Astrocyte (in vitro differentiated cells and primary cell): ENCODE data around the gene OPCML. TPM values are rescaled to one million over a fixed set of nuclear protein-coding genes. Genes with fewer than 3 reads are reported as not detected.

ENCODE experiments used
- DNase-seq: peaks from one replicate; pipeline ENCODE4 v3.0.0-alpha.2; 2010; ENCODE audit warnings: low read depth
- FAIRE-seq: peaks from 2 replicates; lab custom pipeline; 2011; peaks lifted over from hg19 to GRCh38; lab: Jason Lieb, UNC
- H2AFZ ChIP-seq: 2 replicates; pipeline ENCODE4 v1.6.0; 2012; ENCODE audit warnings: low read depth, low read length, inconsistent platforms
- H3K27ac ChIP-seq: 2 replicates; pipeline ENCODE4 v1.5.1; 2011; ENCODE audit warnings: low read depth, low read length, inconsistent platforms
- H3K27me3 ChIP-seq: 2 replicates; pipeline ENCODE4 v1.6.0; 2011; ENCODE audit warnings: low read length, inconsistent platforms; ENCODE audit not compliant: insufficient read depth
- H3K36me3 ChIP-seq: 2 replicates; pipeline ENCODE4 v1.5.1; 2011; ENCODE audit warnings: low read length, inconsistent platforms; ENCODE audit not compliant: insufficient read depth
- H3K4me1 ChIP-seq: 2 replicates; pipeline ENCODE4 v1.5.1; 2011; ENCODE audit warnings: low read length, inconsistent platforms; ENCODE audit not compliant: insufficient read depth
- H3K4me2 ChIP-seq: 2 replicates; pipeline ENCODE4 v1.6.0; 2012; ENCODE audit warnings: low read length, inconsistent platforms
- H3K4me3 ChIP-seq: 2 replicates; pipeline ENCODE4 v1.5.1; 2011; ENCODE audit warnings: low read depth, mild to moderate bottlenecking, low read length, inconsistent platforms; ENCODE audit not compliant: insufficient read depth
- H3K79me2 ChIP-seq: 2 replicates; pipeline ENCODE4 v1.6.0; 2012; ENCODE audit warnings: mild to moderate bottlenecking, low read length, inconsistent platforms; ENCODE audit not compliant: insufficient read depth
- H3K9ac ChIP-seq: 2 replicates; pipeline ENCODE4 v1.6.0; 2012; ENCODE audit warnings: mild to moderate bottlenecking, low read length, inconsistent platforms
- H3K9me3 ChIP-seq: 2 replicates; pipeline ENCODE4 v1.5.1; 2012; ENCODE audit warnings: low read depth, mild to moderate bottlenecking, low read length, inconsistent platforms; ENCODE audit not compliant: insufficient read depth
- H4K20me1 ChIP-seq: 2 replicates; pipeline ENCODE4 v1.6.0; 2012; ENCODE audit warnings: low read length, inconsistent platforms; ENCODE audit not compliant: insufficient read depth
- H3K27ac Mint-ChIP-seq: one replicate; pipeline ENCODE4 v1.8.0; 2021; ENCODE audit warnings: mild to moderate bottlenecking, mixed read lengths; ENCODE audit not compliant: unreplicated experiment
- H3K27me3 Mint-ChIP-seq: one replicate; pipeline ENCODE4 v1.8.0; 2021; ENCODE audit warnings: low read depth, mixed read lengths; ENCODE audit not compliant: unreplicated experiment
- H3K36me3 Mint-ChIP-seq: one replicate; pipeline ENCODE4 v1.8.0; 2021; ENCODE audit warnings: low read depth, mixed read lengths; ENCODE audit not compliant: unreplicated experiment
- H3K4me1 Mint-ChIP-seq: one replicate; pipeline ENCODE4 v1.8.0; 2021; ENCODE audit warnings: low read depth, mixed read lengths; ENCODE audit not compliant: unreplicated experiment
- H3K4me3 Mint-ChIP-seq: one replicate; pipeline ENCODE4 v1.8.0; 2021; ENCODE audit warnings: mild to moderate bottlenecking, moderate library complexity, mixed read lengths; ENCODE audit not compliant: unreplicated experiment
- H3K9me3 Mint-ChIP-seq: one replicate; pipeline ENCODE4 v1.8.0; 2021; ENCODE audit warnings: mild to moderate bottlenecking, mixed read lengths; ENCODE audit not compliant: unreplicated experiment
- CTCF ChIP-seq: IDR thresholded peaks from 2 replicates; pipeline ENCODE4 v1.5.1; 2011; ENCODE audit warnings: low read depth, mild to moderate bottlenecking, inconsistent platforms, low read length, moderate library complexity; ENCODE audit not compliant: insufficient read depth
- EZH2 ChIP-seq: IDR thresholded peaks from 2 replicates; pipeline ENCODE4 v1.6.1; 2012; ENCODE audit warnings: mild to moderate bottlenecking, low read length, inconsistent platforms; ENCODE audit not compliant: insufficient read depth
- total RNA-seq: library from RNA; stranded (reverse); gene quantifications from 2 replicates; pipeline ENCODE4 v1.2.1, GENCODE V29; 2021

Gene OPCML
- total RNA-seq, 1 donor from 2014 or later = 7.9 TPM

GRCh38 chr11:132456751-132457328 is 1075.5 kb downstream of the OPCML start:
- no peak for TF ChIP-seq CTCF
- TF ChIP-seq EZH2 = no peak
- H3K4me1 Mint-ChIP-seq = peaks cover 21% of the 10 kb centered on the region
- peaks cover 13% of the 10 kb centered on the region for H3K9me3 Mint-ChIP-seq
- H3K4me3 ChIP-seq = no peak overlapping the region
- DNase-seq = no peak
- peaks cover 6% of the 10 kb centered on the region for H3K36me3 Mint-ChIP-seq
- H3K79me2 ChIP-seq = no peaks in the 10 kb centered on the region
- H3K4me2 ChIP-seq = no peak overlapping the region
- no peak for FAIRE-seq
- H4K20me1 ChIP-seq = no peaks in the 10 kb centered on the region
- H3K4me1 ChIP-seq = peaks cover 13% of the 10 kb centered on the region
- H3K27ac Mint-ChIP-seq = no peak overlapping the region
- no peak overlapping the region for H3K9ac ChIP-seq
- H2AFZ ChIP-seq = no peak overlapping the region
- H3K36me3 ChIP-seq = no peaks in the 10 kb centered on the region
- peaks cover 3% of the 10 kb centered on the region for H3K27me3 ChIP-seq
- no peak overlapping the region for H3K4me3 Mint-ChIP-seq
- no peaks in the 10 kb centered on the region for H3K9me3 ChIP-seq
- no peaks in the 10 kb centered on the region for H3K27me3 Mint-ChIP-seq
- H3K27ac ChIP-seq = no peak overlapping the region

- Histone ChIP-seq H3K9me3 (no peaks in the 10 kb centered on the region), H3K27me3 (peaks cover 3% of the 10 kb centered on the region), H4K20me1 (no peaks in the 10 kb centered on the region), H3K4me1 (peaks cover 13% of the 10 kb centered on the region), H2AFZ (no peak overlapping the region), H3K27ac (no peak overlapping the region), H3K9ac (no peak overlapping the region), H3K79me2 (no peaks in the 10 kb centered on the region), H3K36me3 (no peaks in the 10 kb centered on the region), H3K4me2 (no peak overlapping the region), H3K4me3 (no peak overlapping the region)
- Mint-ChIP-seq H3K36me3 (no peaks in the 10 kb centered on the region), H3K4me3 (no peak overlapping the region), H3K27ac (no peak overlapping the region), H3K27me3 (no peaks in the 10 kb centered on the region), H3K9me3 (peaks cover 2% of the 10 kb centered on the region), H3K4me1 (peaks cover 22% of the 10 kb centered on the region)
- TF ChIP-seq CTCF = no peak
- TF ChIP-seq EZH2 = no peak
- DNase-seq (no peak), FAIRE-seq (no peak)
These were observed 1077.3 kb downstream of the OPCML start for GRCh38 chr11:132455044-132455443.

GRCh38 chr11:132453406-132453805 is 1078.9 kb downstream of the OPCML start:
- no peaks in the 10 kb centered on the region for H4K20me1 ChIP-seq
- H3K27ac ChIP-seq = no peak overlapping the region
- DNase-seq (peak; percentile 63), FAIRE-seq (no peak)
- Mint-ChIP-seq H3K27ac (no peak overlapping the region), H3K4me1 (peaks cover 31% of the 10 kb centered on the region), H3K27me3 (no peaks in the 10 kb centered on the region), H3K4me3 (no peak overlapping the region), H3K9me3 (peaks cover 2% of the 10 kb centered on the region), H3K36me3 (no peaks in the 10 kb centered on the region)
- peak overlapping the region; percentile 53 for H3K4me2 ChIP-seq
- no peak for TF ChIP-seq CTCF
- no peak for TF ChIP-seq EZH2
- peaks cover 13% of the 10 kb centered on the region for H3K4me1 ChIP-seq
- H3K9me3 ChIP-seq = no peaks in the 10 kb centered on the region
- no peaks in the 10 kb centered on the region for H3K36me3 ChIP-seq
- no peak overlapping the region for H3K9ac ChIP-seq
- H2AFZ ChIP-seq = peak overlapping the region; percentile 12
- H3K79me2 ChIP-seq = no peaks in the 10 kb centered on the region
- no peak overlapping the region for H3K4me3 ChIP-seq
- H3K27me3 ChIP-seq = peaks cover 3% of the 10 kb centered on the region
